Endometrial microvascular endothelial cells (primary cell): ENCODE measurements around the gene KRT40. TPM values are rescaled to one million over a fixed set of nuclear protein-coding genes. Genes with fewer than 3 reads are reported as not detected.

Experiments
- in situ Hi-C: cut with HindIII; loops from 2 replicates; pipeline ENCODE4 v1.10.0; 2017; ENCODE audit warnings: low sequenced_read_pairs, low pct_unique_long_range_greater_than_20kb; ENCODE audit errors: inconsistent ontology term
- total RNA-seq: library from RNA; depleted of rRNA; stranded (reverse); fragments of >200 nt; gene quantifications from one replicate; pipeline ENCODE4 v1.2.3, GENCODE V29; 2015; ENCODE audit errors: inconsistent ontology term

Gene KRT40
- total RNA-seq, 1 donor from 2014 or later, result not detected

GRCh38 chr17:40958086-40958953 lies 25.8 kb downstream of the KRT40 start:
- in situ Hi-C loops, result no loop called here

DNA sequence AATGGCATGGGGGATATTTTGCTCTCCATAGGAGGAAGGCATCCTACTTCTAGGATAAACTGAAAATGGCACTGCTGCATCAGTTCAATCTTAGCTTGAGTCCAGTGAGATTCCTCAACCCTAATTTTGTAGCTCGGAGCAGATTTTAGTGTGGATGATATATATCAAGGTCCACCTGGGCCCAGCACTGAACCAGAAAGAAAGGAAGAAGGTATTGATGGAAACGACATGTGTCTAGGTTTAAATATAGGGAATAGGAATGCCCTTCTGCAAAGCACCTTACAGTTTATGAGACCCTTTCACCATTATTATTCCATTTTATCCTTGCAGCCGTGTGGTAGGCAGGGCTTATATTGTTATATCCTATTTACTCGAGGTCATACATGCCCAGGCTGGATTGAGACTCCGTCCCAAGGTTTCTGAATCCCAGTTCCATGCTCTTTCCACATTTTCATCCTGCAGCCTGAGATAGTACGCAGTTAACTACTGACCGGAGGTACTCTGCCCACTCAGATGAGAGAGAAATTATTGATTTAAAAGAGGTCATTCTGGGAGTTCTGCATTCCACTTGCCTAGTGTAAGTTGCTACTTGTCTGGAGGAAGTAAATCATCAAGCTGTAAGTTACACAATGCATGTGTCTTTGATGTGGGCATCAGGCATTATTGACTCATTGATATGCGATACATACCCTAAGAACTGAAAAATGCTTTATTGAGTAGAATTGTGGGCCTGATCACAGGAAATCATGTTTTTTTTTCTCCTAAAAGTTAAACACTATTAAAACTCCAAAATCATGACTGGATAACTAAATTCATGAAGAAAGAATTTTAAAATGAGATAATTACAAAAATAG lies 27.5 kb downstream of the KRT40 start:
- in situ Hi-C loops, result no loop called here

GRCh38 chr17:40953881-40954280 lies 30.2 kb downstream of the KRT40 start:
- in situ Hi-C loops, result no loop called here

- in situ Hi-C loops, result no loop called here
Measured at GRCh38 chr17:40952661-40953060, 31.5 kb downstream of the KRT40 start.

DNA sequence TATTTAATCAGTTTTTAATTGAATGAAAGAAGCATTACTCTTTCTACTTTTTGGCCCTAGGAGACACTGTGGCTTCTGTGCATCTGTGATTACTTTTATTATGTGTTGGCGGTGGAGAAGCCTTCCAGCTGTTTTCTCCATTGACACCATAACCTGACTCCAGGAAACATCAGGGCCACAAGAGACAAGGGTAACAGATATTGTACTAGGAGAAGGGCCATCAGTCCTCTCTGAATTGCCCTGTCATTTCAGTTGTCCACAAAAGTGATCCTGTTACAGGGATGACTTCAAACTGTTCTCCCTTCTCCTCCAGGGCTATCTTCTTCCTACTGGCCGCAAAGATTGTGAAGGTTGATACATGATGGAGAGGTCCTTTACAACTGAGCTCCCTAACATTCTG lies 32.0 kb downstream of the KRT40 start:
- in situ Hi-C loops, result no loop called here

GRCh38 chr17:40951011-40951622 lies 33.0 kb downstream of the KRT40 start:
- in situ Hi-C loops, result no loop called here

DNA sequence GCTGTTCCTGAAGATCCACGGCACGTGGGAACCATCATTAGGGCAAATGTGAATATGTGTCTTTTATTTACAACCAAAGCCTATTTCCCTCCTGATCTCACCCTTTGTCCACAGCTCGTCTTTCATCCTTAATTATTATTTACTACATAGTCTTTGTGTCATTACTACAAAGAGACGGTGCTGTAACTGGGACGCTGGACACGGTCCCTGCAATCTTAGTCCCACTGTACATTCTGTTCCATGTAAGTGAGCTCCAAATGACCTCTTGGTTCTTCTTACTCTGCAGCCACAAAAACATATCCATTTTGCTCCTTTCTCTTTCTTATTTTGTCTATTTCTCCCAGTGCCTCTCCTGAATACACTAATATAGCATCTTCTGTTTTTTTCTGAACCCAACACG lies 34.0 kb downstream of the KRT40 start:
- in situ Hi-C loops, result no loop called here

DNA sequence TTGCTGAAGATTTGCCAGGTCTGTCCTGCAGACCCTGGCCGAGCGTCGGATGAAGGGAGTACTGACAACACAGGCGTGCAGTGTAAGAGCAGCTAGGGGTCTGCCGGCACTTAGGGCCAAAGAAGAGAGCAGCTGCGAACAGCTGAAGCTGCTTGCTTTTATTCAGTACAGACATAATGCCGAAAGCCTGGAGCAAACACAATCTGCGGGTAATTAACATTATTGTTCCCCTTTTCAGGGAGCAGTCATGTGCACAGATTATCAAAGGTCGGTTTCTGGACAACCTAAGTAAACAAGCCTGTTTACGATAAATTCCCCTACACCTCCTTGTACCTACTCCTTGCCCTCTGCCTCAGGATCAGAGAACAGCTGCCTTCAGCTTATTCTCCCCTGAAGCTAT lies 34.7 kb downstream of the KRT40 start:
- in situ Hi-C loops, result no loop called here

GRCh38 chr17:40947929-40948328 lies 36.2 kb downstream of the KRT40 start:
- in situ Hi-C loops, result no loop called here

GRCh38 chr17:40945414-40945813 lies 38.7 kb downstream of the KRT40 start:
- in situ Hi-C loops, result no loop called here

- in situ Hi-C loops, result no loop called here
Measured at GRCh38 chr17:40944531-40944930, 39.6 kb downstream of the KRT40 start.

GRCh38 chr17:40942553-40942952 lies 41.6 kb downstream of the KRT40 start:
- in situ Hi-C loops, result no loop called here

DNA sequence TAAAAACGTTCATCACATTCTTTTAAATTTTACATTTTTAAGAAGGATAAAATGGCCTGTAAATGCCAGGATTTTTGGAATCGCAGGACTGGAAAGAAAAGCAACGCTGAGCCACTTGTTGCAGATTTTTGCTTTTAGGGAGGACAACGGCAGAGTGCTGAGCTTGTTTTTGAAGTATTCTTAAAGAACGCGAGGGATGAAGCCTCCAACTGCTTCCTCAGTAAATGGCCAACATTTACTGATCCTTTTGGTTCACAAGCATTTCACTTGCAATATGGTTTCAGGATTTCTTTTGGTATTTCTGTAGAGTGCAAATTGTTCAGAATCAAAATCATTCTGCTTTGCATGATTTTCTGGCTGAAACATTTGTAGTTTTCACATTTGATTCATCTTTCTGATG lies 43.9 kb downstream of the KRT40 start:
- in situ Hi-C loops, result no loop called here

DNA sequence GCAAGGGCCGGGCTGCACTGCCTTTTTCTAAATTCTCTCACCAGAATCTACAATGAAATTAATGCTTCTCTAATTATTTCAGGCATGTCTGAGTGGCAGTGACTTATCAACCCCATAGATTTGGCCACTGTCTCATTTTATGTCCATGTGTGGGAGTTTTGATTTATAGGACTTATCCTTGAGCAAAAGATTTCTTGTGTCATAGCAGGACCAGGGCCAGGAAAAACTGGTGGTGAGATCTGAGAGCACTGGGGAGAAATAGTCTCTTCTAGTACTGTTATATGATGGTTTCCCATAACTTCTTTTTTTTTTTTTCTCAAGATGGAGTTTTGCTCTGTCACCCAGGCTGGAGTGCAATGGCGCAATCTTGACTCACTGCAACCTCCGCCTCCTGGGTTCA lies 45.1 kb downstream of the KRT40 start:
- in situ Hi-C loops, result no loop called here

- in situ Hi-C loops, result no loop called here
Measured at GRCh38 chr17:40937384-40937819, 46.7 kb downstream of the KRT40 start, which contains the start of gene KRT23. Gene KRT23, minus strand, starts transcription at chr17:40937646. Its CDS starts 1,043 bp downstream, at chr17:40936603.

- in situ Hi-C loops, result no loop called here
Measured at GRCh38 chr17:40936976-40937375, 47.1 kb downstream of the KRT40 start.

- in situ Hi-C loops, result no loop called here
Measured at GRCh38 chr17:40936437-40936971, 47.6 kb downstream of the KRT40 start.

DNA sequence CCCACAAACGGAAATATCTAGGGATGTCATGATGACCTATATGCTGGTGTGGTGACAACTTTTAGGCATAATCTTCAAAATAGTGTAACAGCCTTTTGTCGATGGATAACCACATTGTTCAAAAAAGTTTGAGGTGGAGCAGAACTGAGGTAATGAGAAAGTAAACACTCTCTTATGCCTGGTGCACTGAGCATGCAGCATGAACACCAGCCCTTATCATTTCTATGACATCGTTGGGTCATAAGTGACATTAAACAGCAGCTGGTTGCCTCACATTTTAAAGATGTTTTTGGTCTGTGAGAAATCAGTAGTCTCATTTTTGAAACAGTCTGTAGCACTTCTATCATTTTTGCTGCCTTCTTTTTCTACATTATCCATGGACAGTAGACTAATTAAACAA lies 48.5 kb downstream of the KRT40 start:
- in situ Hi-C loops, result no loop called here

GRCh38 chr17:40932608-40933007 lies 51.5 kb downstream of the KRT40 start:
- in situ Hi-C loops, result no loop called here
